OCI-LY1 (cell line): ENCODE data around the gene MPP1.

ENCODE experiments used
- EZH2 ChIP-seq: fragments of 200-600 bp; sonication (generic), shearing (Covaris generic); IDR thresholded peaks from 2 replicates; pipeline ENCODE4 v1.8.0; 2017; ENCODE audit warnings: borderline replicate concordance, mixed run types, mild to moderate bottlenecking, antibody characterized with exemption, low read length, moderate library complexity, mixed read lengths
- TF ChIP-seq, protein P1 (sequence below): fragments of 200-600 bp; sonication (generic), shearing (Covaris generic); IDR thresholded peaks from 2 replicates; pipeline ENCODE4 v1.5.1; 2017; ENCODE audit warnings: mild to moderate bottlenecking, antibody characterized with exemption, low read length, moderate library complexity, mixed read lengths

DNA sequence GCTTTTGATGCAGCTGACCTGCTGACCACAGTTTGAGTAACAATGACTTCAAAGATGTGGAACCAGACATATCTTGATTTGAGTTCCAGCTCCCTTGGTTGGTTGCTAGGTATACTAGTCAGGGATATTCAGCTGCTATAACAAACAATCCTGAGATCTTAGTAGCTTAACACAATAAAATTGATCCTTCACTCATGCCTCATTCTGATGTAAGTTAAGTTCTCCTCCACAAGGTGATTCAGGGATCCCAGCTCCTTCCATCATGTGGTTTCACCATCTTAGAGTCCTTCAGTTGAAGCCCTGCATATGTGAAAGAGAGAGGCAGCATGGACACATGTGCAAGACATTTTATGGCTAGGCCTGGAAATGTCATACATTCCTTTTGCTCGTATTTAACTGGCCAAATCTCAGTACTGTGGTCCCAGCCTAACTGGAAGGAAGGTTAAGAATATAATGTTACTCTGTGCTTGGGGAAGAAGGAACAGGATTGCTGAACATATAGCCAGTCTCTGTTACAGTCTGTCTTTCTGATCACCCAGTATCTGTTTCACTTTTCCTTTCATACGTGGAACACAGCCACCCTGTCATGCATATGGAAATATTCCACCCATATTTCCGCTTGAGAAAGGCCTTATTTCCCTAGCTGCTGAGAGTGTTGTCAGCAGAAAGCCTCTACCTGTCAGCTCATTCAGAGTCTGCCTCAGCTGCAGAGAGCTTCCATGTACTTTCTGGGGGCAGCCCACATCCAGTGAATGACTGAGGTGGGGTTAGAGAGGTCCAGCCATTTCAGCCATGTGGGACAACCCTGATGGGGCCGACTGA, 22.1 kb upstream of the MPP1 start:
- TF ChIP-seq, protein P1, sequence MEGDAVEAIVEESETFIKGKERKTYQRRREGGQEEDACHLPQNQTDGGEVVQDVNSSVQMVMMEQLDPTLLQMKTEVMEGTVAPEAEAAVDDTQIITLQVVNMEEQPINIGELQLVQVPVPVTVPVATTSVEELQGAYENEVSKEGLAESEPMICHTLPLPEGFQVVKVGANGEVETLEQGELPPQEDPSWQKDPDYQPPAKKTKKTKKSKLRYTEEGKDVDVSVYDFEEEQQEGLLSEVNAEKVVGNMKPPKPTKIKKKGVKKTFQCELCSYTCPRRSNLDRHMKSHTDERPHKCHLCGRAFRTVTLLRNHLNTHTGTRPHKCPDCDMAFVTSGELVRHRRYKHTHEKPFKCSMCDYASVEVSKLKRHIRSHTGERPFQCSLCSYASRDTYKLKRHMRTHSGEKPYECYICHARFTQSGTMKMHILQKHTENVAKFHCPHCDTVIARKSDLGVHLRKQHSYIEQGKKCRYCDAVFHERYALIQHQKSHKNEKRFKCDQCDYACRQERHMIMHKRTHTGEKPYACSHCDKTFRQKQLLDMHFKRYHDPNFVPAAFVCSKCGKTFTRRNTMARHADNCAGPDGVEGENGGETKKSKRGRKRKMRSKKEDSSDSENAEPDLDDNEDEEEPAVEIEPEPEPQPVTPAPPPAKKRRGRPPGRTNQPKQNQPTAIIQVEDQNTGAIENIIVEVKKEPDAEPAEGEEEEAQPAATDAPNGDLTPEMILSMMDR: no peak
- no peak for TF ChIP-seq EZH2
